Kidney epithelial cell (primary cell): ENCODE data around the gene NSDHL. TPM values are rescaled to one million over a fixed set of nuclear protein-coding genes. Genes with fewer than 3 reads are reported as not detected.
"Not testable (repeated sequence)": the region's sequence is repeated elsewhere in the genome, so short reads cannot be mapped to it uniquely, and the experiment has no call there.

Source experiments
- DNase-seq: peaks from one replicate; pipeline ENCODE4 v3.0.0-alpha.2; 2010; ENCODE audit warnings: low read depth
- H3K27me3 ChIP-seq: 2 replicates; pipeline ENCODE4 v1.6.0; 2011; ENCODE audit warnings: low read length; ENCODE audit not compliant: control insufficient read depth, insufficient read depth
- H3K36me3 ChIP-seq: 2 replicates; pipeline ENCODE4 v1.5.1; 2011; ENCODE audit warnings: low read length; ENCODE audit not compliant: control insufficient read depth, insufficient read depth
- H3K4me3 ChIP-seq: 2 replicates; pipeline ENCODE4 v1.5.1; 2011; ENCODE audit warnings: low read depth, mild to moderate bottlenecking, control low read depth, low read length
- total RNA-seq: library from RNA; depleted of rRNA; stranded (reverse); fragments of >200 nt; gene quantifications from 2 replicates; pipeline ENCODE4 v1.2.3, GENCODE V29; 2015
- TF ChIP-seq, protein P1 (sequence below): IDR thresholded peaks from 2 replicates; pipeline ENCODE4 v1.5.1; 2011; ENCODE audit warnings: mild to moderate bottlenecking, moderate library complexity, low read length, control low read depth, inconsistent platforms; ENCODE audit not compliant: insufficient read depth, poor library complexity, severe bottlenecking

Gene NSDHL
- total RNA-seq, 1 donor from 2014 or later, result 31.3 TPM

DNA sequence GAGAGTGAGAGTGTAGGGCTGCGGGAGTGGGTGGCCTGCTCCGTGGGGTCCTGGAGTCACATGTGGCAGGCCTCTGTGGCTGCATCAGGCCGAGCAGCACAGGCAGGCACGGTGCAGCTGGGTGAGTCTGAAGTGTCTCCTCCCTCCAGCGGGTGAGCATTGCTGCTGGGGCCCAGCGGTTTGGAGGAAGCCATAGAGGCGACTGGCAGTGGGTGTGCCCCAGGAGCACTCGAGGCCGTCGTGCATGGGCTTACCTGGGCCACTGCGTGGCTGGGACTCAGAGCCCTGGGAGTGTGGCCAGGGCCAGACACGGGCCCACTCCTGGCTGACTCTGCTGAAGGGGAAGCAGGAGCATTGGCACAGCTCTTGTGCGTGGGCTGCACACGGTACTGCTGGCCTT lies 77.6 kb downstream of the NSDHL start:
- no peaks in the 10 kb centered on the region for H3K27me3 ChIP-seq
- no peak overlapping the region for H3K4me3 ChIP-seq
- TF ChIP-seq, protein P1, sequence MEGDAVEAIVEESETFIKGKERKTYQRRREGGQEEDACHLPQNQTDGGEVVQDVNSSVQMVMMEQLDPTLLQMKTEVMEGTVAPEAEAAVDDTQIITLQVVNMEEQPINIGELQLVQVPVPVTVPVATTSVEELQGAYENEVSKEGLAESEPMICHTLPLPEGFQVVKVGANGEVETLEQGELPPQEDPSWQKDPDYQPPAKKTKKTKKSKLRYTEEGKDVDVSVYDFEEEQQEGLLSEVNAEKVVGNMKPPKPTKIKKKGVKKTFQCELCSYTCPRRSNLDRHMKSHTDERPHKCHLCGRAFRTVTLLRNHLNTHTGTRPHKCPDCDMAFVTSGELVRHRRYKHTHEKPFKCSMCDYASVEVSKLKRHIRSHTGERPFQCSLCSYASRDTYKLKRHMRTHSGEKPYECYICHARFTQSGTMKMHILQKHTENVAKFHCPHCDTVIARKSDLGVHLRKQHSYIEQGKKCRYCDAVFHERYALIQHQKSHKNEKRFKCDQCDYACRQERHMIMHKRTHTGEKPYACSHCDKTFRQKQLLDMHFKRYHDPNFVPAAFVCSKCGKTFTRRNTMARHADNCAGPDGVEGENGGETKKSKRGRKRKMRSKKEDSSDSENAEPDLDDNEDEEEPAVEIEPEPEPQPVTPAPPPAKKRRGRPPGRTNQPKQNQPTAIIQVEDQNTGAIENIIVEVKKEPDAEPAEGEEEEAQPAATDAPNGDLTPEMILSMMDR, result no peak
- DNase-seq, result no peak
- no peaks in the 10 kb centered on the region for H3K36me3 ChIP-seq

DNA sequence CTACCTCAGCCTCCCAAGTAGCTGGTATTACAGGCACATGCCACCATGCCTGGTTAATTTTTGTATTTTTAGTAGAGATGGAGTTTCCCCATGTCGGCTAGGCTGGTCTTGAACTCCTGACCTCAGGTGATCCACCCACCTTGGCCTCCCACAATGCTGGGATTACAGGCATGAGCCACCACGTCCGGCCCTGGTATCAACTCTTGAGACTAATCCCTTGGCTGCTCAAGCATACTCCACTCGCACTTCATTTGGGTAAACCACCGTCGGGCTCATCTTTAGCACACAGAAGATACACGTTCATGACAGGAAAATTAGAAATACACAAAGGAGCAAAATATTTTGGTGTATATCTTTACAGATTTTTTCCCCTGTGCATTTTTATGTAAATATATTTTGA lies 79.2 kb downstream of the NSDHL start:
- H3K4me3 ChIP-seq, DNase-seq, H3K36me3 ChIP-seq, H3K27me3 ChIP-seq: not testable (repeated sequence)

DNA sequence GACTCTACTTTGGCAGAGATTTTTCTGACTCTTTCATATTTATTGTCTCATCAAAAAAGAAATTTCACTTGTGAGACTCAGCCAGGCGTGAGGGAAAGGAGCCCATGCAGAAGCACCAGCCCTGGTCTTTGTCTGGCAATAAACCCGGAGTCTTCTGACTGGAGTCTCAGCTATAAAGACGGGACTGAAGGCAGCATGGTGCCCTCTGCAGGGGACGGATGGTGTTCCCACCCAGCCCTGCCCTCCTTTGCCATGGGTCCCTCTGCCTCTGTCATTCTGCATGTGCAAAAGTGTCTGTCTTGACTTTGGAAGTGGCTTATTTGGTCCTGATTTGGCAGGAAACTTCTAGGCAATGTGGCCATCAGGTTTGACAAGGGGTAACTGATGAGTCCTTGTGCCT lies 81.2 kb downstream of the NSDHL start:
- Histone ChIP-seq H3K36me3 (no peaks in the 10 kb centered on the region), H3K27me3 (no peaks in the 10 kb centered on the region), H3K4me3 (no peak overlapping the region)
- TF ChIP-seq, protein P1, result peak; percentile 5
- no peak for DNase-seq

DNA sequence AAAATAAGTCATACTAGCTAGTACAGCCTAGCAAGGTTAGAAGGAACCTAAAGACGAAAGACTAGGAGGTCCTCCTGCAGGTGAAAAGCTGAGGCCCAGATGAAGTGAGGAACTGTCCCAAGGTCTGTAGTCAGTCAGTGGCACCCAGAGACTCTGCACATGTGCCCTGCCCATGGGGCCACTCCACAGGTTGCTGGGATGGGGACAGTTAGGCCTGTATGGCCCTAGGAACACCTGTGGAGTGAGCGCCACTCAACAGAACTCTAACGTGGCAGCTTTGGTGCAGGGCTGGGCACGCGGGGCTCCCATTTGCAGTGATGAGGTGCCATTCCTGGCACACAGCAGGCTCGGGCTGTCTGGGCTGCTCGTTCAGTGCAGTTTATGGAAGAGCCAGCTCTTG lies 81.8 kb downstream of the NSDHL start:
- Histone ChIP-seq H3K27me3 (no peaks in the 10 kb centered on the region), H3K36me3 (no peaks in the 10 kb centered on the region), H3K4me3 (no peak overlapping the region)
- TF ChIP-seq, protein P1, result no peak
- no peak for DNase-seq

DNA sequence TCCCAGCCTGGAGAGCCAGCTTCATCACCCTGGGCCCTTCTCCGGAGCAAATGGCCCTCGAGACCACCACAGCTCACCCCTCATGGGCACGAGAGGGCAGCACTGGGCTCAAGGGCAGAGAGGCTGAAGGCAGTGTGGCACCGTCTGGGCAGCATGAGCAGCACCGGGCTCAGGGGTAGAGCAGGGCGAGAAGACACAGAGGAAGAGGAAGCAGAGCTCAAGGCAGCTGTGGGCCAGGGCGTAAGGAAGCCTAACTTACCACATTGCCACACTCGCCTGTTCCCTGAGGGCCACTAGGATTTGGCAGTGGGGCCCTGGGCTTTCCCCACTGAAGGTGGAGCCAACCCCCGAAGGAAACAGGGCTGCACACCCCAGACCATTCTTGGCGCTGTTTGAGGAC lies 82.5 kb downstream of the NSDHL start:
- no peaks in the 10 kb centered on the region for H3K36me3 ChIP-seq
- TF ChIP-seq, protein P1, result no peak
- DNase-seq, result no peak
- H3K4me3 ChIP-seq, result no peak overlapping the region
- H3K27me3 ChIP-seq, result no peaks in the 10 kb centered on the region

DNA sequence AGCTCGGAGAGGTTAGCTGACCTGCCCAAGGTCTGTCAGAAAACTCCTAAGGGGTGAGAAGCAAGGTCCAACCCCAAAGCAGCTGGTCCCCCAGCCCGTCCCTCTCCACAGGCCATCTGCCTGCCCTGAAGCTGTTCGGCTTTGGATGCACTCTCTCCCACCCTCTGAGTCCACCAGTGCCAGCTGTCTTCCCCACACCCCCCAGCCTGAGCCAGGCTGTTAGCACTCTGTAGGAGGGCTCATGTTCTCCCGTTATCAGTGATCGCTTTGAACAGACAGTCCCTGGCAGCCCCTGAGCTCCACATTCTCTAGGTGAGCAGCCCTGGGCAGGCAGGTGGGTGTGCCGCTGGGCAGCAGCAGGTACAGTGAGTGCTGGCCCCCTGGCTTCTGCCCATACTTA lies 83.0 kb downstream of the NSDHL start:
- Histone ChIP-seq H3K27me3 (no peaks in the 10 kb centered on the region), H3K36me3 (no peaks in the 10 kb centered on the region), H3K4me3 (no peak overlapping the region)
- TF ChIP-seq, protein P1, result no peak
- no peak for DNase-seq
